ENCODE measurements around the gene WWC1.

WWC1 gene

DNA sequence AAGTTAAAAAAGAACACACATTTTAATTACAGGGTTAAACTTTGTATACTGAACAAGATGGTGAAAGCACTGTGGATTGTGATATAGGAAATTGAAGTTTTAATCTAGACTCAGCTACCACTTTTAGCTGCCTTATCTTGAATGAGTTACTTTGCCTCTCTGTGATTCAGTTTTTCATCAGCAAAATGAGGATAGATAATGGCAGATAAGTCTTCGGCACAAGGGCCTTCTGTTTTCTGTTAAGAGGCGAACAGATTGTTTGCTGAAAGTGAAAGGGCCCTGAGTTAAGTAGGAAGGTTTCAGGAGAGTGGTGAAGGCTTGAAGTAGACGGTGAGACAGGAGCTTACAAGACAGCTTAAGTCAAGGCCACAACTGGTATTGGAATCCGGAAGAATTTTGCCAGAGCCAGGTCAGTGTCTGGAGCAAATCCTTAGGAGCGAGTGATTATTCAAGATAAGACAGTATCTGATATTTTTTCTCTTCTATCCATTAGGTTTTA lies 202.7 kb downstream of the WWC1 start:
- DNase-seq (ENCODE audit: low read depth): no peak

DNA sequence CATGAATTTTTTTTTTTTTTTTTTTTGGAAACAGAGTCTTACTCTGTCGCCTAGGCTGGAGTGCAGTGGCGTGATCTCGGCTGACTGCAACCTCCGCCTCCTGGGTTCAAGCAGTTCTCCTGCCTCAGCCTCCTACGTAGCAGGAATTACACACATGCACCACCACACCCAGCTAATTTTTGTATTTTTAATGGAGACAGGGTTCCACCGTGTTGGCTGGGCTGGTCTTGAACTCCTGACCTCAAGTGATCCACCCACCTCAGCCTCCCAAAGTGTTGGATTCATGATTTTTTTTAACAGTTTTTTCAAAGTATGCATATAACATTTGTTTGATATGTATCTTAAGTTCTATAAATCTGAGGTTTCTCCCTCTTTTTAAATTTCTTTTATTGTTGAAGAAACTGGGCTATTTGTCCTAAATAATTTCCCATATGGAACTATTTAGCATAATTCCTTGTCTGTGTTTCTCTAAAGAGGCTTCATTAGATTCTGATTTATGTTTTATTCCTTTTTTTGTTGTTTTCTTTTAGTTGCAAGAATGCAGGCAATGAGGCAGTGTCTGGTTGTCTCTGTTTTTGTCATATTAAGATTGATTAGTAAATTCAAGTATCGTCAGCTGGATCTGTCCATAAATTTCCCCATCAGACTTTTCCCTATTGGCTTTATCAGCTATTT lies 211.3 kb downstream of the WWC1 start:
- no peak for DNase-seq (ENCODE audit: low read depth)

DNA sequence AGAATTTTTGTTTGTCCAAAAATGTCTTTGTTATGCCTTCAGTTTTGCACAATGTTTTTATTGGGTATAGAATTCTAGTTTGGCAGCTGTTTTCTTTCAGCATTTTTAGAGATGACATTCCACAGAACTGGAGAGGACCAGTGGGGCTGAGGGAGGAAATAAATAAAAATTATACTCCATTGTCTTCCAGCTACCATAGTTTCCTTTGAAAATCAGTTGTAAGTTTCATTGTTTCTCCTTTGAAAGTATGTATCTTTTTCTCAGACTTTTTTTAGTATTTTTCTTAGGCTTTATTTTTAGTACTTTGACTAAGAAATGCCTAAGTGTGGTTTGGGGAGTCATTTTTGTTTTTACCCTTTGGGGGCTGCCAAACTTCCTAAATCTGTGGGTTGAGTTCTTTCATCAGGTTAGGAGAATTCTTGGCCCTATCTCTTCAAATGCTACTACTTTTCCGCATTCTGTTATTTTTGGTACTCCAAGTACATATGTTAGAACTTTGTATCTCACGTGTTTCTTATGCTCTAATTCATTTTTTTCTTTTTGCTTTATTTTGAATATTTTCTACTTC lies 222.5 kb downstream of the WWC1 start:
- no peak for DNase-seq (ENCODE audit: low read depth)
